ENCODE results near the gene GKN2. TPM values are rescaled to one million over a fixed set of nuclear protein-coding genes. Genes with fewer than 3 reads are reported as not detected.
A peak's percentile ranks its signal among the peaks of the same experiment; 100 is the strongest.
"Not testable (repeated sequence)": the region's sequence is repeated elsewhere in the genome, so short reads cannot be mapped to it uniquely, and the experiment has no call there.

The GKN2 gene
- total and polyA plus RNA-seq, 3 experiments from 2014 or later, result not detected

GRCh38 chr2:68971591-68972231, 19.0 kb upstream of the GKN2 start:
- no peaks in the 10 kb centered on the region for H3K27me3 ChIP-seq (ENCODE audit: insufficient read depth, low read length, poor library complexity, severe bottlenecking)
- no peak overlapping the region for H3K4me3 ChIP-seq (ENCODE audit: low read length)
- no peaks in the 10 kb centered on the region for H3K9me3 ChIP-seq (ENCODE audit: low read length)
- no peaks in the 10 kb centered on the region for H3K36me3 ChIP-seq (ENCODE audit: insufficient read depth, low read length)
- Mint-ChIP-seq H3K27me3 (peaks cover 11% of the 10 kb centered on the region in 2 donors), H3K9me3 (no peaks in the 10 kb centered on the region), H3K4me3 (no peak overlapping the region), H3K27ac (no peak overlapping the region), H3K4me1 (no peaks in the 10 kb centered on the region), H3K36me3 (no peaks in the 10 kb centered on the region)
- CTCF ChIA-PET, result no interaction called here
- no peaks in the 10 kb centered on the region for H3K4me1 ChIP-seq (ENCODE audit: insufficient read depth, low read length)
- no peak for DNase-seq
- POLR2A ChIA-PET, result no interaction called here
- no peak overlapping the region for H3K27ac ChIP-seq (ENCODE audit: low read depth, low read length)

GRCh38 chr2:68970566-68971265, 18.0 kb upstream of the GKN2 start:
- Histone ChIP-seq H3K4me3 (ENCODE audit: low read length) (no peak overlapping the region), H3K9me3 (ENCODE audit: low read length) (no peaks in the 10 kb centered on the region), H3K36me3 (ENCODE audit: insufficient read depth, low read length) (no peaks in the 10 kb centered on the region), H3K27me3 (ENCODE audit: insufficient read depth, low read length, poor library complexity, severe bottlenecking) (no peaks in the 10 kb centered on the region), H3K4me1 (ENCODE audit: insufficient read depth, low read length) (no peaks in the 10 kb centered on the region), H3K27ac (ENCODE audit: low read depth, low read length) (no peak overlapping the region)
- Mint-ChIP-seq H3K36me3 (no peaks in the 10 kb centered on the region), H3K27me3 (peaks cover 11 to 13% of the 10 kb centered on the region in 2 donors), H3K4me1 (no peaks in the 10 kb centered on the region), H3K9me3 (no peaks in the 10 kb centered on the region), H3K27ac (no peak overlapping the region), H3K4me3 (no peak overlapping the region)
- ChIA-PET POLR2A (no interaction called here), CTCF (no interaction called here)
- DNase-seq, result no peak

GRCh38 chr2:68969736-68970490, 17.2 kb upstream of the GKN2 start:
- ChIA-PET CTCF (no interaction called here), POLR2A (no interaction called here)
- no peaks in the 10 kb centered on the region for H3K4me1 Mint-ChIP-seq
- no peak overlapping the region for H3K4me3 Mint-ChIP-seq
- Histone ChIP-seq H3K9me3 (ENCODE audit: low read length) (no peaks in the 10 kb centered on the region), H3K27ac (ENCODE audit: low read depth, low read length) (no peak overlapping the region), H3K27me3 (ENCODE audit: insufficient read depth, low read length, poor library complexity, severe bottlenecking) (no peaks in the 10 kb centered on the region), H3K36me3 (ENCODE audit: insufficient read depth, low read length) (no peaks in the 10 kb centered on the region), H3K4me1 (ENCODE audit: insufficient read depth, low read length) (no peaks in the 10 kb centered on the region), H3K4me3 (ENCODE audit: low read length) (no peak overlapping the region)
- no peaks in the 10 kb centered on the region for H3K36me3 Mint-ChIP-seq
- peaks cover 4 to 13% of the 10 kb centered on the region in 2 donors for H3K27me3 Mint-ChIP-seq
- no peak overlapping the region for H3K27ac Mint-ChIP-seq
- no peaks in the 10 kb centered on the region for H3K9me3 Mint-ChIP-seq
- DNase-seq, result no peak

- H3K4me1 ChIP-seq (ENCODE audit: insufficient read depth, low read length), result no peaks in the 10 kb centered on the region
- POLR2A ChIA-PET, result no interaction called here
These were observed 15.5 kb upstream of the GKN2 start for GRCh38 chr2:68968221-68968620.

GRCh38 chr2:68964282-68964681, 11.6 kb upstream of the GKN2 start:
- no peaks in the 10 kb centered on the region for H3K36me3 ChIP-seq (ENCODE audit: insufficient read depth, low read length)
- H3K4me1 Mint-ChIP-seq, result no peaks in the 10 kb centered on the region
- POLR2A ChIA-PET, result no interaction called here
- no peaks in the 10 kb centered on the region for H3K36me3 Mint-ChIP-seq
- H3K4me1 ChIP-seq (ENCODE audit: insufficient read depth, low read length), result no peaks in the 10 kb centered on the region
- CTCF ChIA-PET, result no interaction called here
- H3K4me3 ChIP-seq (ENCODE audit: low read length), result no peak overlapping the region
- no peak for DNase-seq
- H3K4me3 Mint-ChIP-seq, result no peak overlapping the region
- H3K9me3 ChIP-seq (ENCODE audit: low read length), result no peaks in the 10 kb centered on the region
- no peaks in the 10 kb centered on the region for H3K9me3 Mint-ChIP-seq
- no peak overlapping the region for H3K27ac Mint-ChIP-seq
- H3K27ac ChIP-seq (ENCODE audit: low read depth, low read length), result no peak overlapping the region
- peaks cover 14 to 28% of the 10 kb centered on the region in 2 donors for H3K27me3 Mint-ChIP-seq
- H3K27me3 ChIP-seq (ENCODE audit: insufficient read depth, low read length, poor library complexity, severe bottlenecking), result no peaks in the 10 kb centered on the region

More at GRCh38 chr2:68968221-68968620, 15.5 kb upstream of the GKN2 start:
- Histone ChIP-seq H3K4me3 (ENCODE audit: low read length) (no peak overlapping the region), H3K27me3 (ENCODE audit: insufficient read depth, low read length, poor library complexity, severe bottlenecking) (no peaks in the 10 kb centered on the region), H3K9me3 (ENCODE audit: low read length) (no peaks in the 10 kb centered on the region), H3K27ac (ENCODE audit: low read depth, low read length) (no peak overlapping the region), H3K36me3 (ENCODE audit: insufficient read depth, low read length) (no peaks in the 10 kb centered on the region)
- DNase-seq, result no peak
- Mint-ChIP-seq H3K9me3 (no peaks in the 10 kb centered on the region), H3K36me3 (no peaks in the 10 kb centered on the region), H3K4me3 (no peak overlapping the region), H3K27me3 (peaks cover 9 to 10% of the 10 kb centered on the region in 2 donors), H3K27ac (no peak overlapping the region), H3K4me1 (no peaks in the 10 kb centered on the region)
- CTCF ChIA-PET, result no interaction called here

- Mint-ChIP-seq H3K4me1 (no peaks in the 10 kb centered on the region), H3K4me3 (no peak overlapping the region), H3K36me3 (no peaks in the 10 kb centered on the region), H3K9me3 (no peaks in the 10 kb centered on the region), H3K27ac (no peak overlapping the region), H3K27me3 (peaks cover 7 to 33% of the 10 kb centered on the region in 2 donors)
- Histone ChIP-seq H3K9me3 (ENCODE audit: low read length) (no peaks in the 10 kb centered on the region), H3K4me3 (ENCODE audit: low read length) (no peak overlapping the region), H3K4me1 (ENCODE audit: insufficient read depth, low read length) (no peaks in the 10 kb centered on the region), H3K27me3 (ENCODE audit: insufficient read depth, low read length, poor library complexity, severe bottlenecking) (no peaks in the 10 kb centered on the region), H3K27ac (ENCODE audit: low read depth, low read length) (no peak overlapping the region), H3K36me3 (ENCODE audit: insufficient read depth, low read length) (no peaks in the 10 kb centered on the region)
- CTCF ChIA-PET, result no interaction called here
- POLR2A ChIA-PET, result no interaction called here
- no peak for DNase-seq
These were observed 8.7 kb upstream of the GKN2 start for GRCh38 chr2:68961380-68961779.

- Histone ChIP-seq H3K4me1 (ENCODE audit: insufficient read depth, low read length) (no peaks in the 10 kb centered on the region), H3K4me3 (ENCODE audit: low read length) (no peak overlapping the region), H3K36me3 (ENCODE audit: insufficient read depth, low read length) (no peaks in the 10 kb centered on the region), H3K27me3 (ENCODE audit: insufficient read depth, low read length, poor library complexity, severe bottlenecking) (no peaks in the 10 kb centered on the region), H3K27ac (ENCODE audit: low read depth, low read length) (no peak overlapping the region), H3K9me3 (ENCODE audit: low read length) (no peaks in the 10 kb centered on the region)
- ChIA-PET CTCF (interaction anchor here (3.6 kb wide), 1 partner anchor 15 kb away, joined by 10 read pairs; no protein-coding TSS in a partner anchor), POLR2A (interaction anchor here (0.6 kb wide), 1 partner anchor 361 kb away, joined by 3 read pairs; no protein-coding TSS in a partner anchor)
- peaks cover 0 to 3% (median 0%) of the 10 kb centered on the region in 5 donors for H3K9me3 Mint-ChIP-seq
- DNase-seq, result no peak
- no peaks in the 10 kb centered on the region for H3K4me1 Mint-ChIP-seq
- H3K4me3 Mint-ChIP-seq, result no peak overlapping the region
- H3K27ac Mint-ChIP-seq, result no peak overlapping the region
- H3K36me3 Mint-ChIP-seq, result no peaks in the 10 kb centered on the region
- peaks cover 10 to 39% of the 10 kb centered on the region in 2 donors for H3K27me3 Mint-ChIP-seq
These were observed 6.3 kb upstream of the GKN2 start for GRCh38 chr2:68959001-68959400.

- H3K4me1 ChIP-seq (ENCODE audit: insufficient read depth, low read length); DNase-seq; POLR2A ChIA-PET; H3K4me3 ChIP-seq (ENCODE audit: low read length); H3K27me3 ChIP-seq (ENCODE audit: insufficient read depth, low read length, poor library complexity, severe bottlenecking); H3K9me3 Mint-ChIP-seq; H3K9me3 ChIP-seq (ENCODE audit: low read length); H3K36me3 ChIP-seq (ENCODE audit: insufficient read depth, low read length); H3K36me3 Mint-ChIP-seq; H3K27ac ChIP-seq (ENCODE audit: low read depth, low read length); H3K4me3 Mint-ChIP-seq; H3K4me1 Mint-ChIP-seq: not testable (repeated sequence)
- Mint-ChIP-seq H3K27ac (peak overlapping the region in 1 of 8 donors; percentile 56), H3K27me3 (peaks cover 7 to 24% of the 10 kb centered on the region in 2 donors)
- CTCF ChIA-PET, result interaction anchor here (3.6 kb wide), 1 partner anchor 12 kb away, joined by 10 read pairs; no protein-coding TSS in a partner anchor
These were observed 2.7 kb upstream of the GKN2 start for GRCh38 chr2:68955432-68955831.

Measured in CD8-positive, alpha-beta memory T cell (primary cell).